ENCODE measurements around the gene ITPR3. TPM values are rescaled to one million over a fixed set of nuclear protein-coding genes. Genes with fewer than 3 reads are reported as not detected.

Gene ITPR3
- total RNA-seq, 4 donors from 2014 or later: 11.8 to 25.0 (median 19.6) TPM

DNA sequence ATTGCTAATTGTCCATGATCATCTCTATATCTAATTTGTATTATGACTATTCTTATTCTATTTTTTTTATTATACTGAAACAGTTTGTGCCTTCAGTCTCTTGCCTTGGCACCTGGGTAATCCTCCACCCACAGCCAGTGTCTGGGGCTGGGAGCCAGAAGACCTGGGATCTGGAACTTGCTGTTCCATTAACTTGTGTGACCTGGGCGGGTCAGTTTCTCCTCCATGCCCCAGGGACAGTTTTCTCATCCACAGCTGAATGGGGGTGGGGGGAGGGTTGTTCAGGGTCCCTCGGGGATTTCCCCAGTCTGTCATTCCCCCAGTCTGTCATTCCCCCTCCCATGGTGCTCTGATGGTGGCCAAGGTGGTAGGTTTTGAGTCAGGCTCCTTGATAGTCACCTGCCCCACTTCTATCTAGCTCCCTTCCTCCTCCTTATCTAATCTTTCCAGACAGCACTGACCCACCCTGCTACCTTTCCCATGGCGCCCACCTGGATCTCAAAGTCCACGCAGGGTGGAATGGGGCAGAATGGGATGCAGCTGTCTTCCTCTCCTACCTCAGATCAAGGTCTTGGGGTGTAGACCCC is 10.9 kb downstream of the ITPR3 start:
- WGBS, 2 donors (ENCODE audit: low coverage in 1 of 2): 82% methylated on average over 4 of the region's 4 CpGs; no CpG with 5 or more reads in 1 of the 2 donors
- no peak for ATAC-seq

DNA sequence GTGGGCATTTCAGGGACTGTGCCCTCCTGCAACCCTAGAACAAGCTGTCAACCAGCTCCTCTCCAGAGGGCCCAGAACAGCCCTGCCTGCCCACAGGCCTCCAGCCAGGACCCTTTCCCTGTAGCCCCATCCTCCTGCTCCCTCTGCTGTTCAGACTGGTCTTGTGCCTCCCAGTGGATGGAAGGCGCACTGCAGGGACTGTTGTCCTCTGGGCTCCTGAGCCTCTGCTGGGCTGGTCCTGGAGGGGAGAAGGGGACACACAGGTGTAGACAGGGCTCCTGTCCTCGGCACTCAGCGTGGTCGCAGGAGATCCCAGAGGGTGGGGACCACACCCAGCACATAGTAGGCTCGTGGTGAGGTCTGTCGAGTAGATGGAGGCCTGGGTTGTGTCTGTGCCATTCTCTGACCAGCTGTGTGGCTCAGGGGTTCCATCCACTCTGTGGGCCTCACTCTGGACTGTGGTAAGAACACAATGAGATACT is 11.5 kb downstream of the ITPR3 start:
- no CpG with 5 or more reads among the region's 6 CpGs for WGBS, 2 donors (ENCODE audit: low coverage in 1 of 2)
- TF ChIP-seq POLR2AphosphoS5 (IDR thresholded peaks at IDR 0.05) (no peak), POLR2A (IDR thresholded peaks at IDR 0.05) (no peak), EP300 (IDR thresholded peaks at IDR 0.05) (no peak)
- TF ChIP-seq, protein P1, sequence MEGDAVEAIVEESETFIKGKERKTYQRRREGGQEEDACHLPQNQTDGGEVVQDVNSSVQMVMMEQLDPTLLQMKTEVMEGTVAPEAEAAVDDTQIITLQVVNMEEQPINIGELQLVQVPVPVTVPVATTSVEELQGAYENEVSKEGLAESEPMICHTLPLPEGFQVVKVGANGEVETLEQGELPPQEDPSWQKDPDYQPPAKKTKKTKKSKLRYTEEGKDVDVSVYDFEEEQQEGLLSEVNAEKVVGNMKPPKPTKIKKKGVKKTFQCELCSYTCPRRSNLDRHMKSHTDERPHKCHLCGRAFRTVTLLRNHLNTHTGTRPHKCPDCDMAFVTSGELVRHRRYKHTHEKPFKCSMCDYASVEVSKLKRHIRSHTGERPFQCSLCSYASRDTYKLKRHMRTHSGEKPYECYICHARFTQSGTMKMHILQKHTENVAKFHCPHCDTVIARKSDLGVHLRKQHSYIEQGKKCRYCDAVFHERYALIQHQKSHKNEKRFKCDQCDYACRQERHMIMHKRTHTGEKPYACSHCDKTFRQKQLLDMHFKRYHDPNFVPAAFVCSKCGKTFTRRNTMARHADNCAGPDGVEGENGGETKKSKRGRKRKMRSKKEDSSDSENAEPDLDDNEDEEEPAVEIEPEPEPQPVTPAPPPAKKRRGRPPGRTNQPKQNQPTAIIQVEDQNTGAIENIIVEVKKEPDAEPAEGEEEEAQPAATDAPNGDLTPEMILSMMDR (IDR thresholded peaks at IDR 0.05): peak in 3 of 4 experiments; percentile 33 to 53 (median 41)
- H3K9me3 ChIP-seq: no peaks in the 10 kb centered on the region
- H3K27ac ChIP-seq: peak overlapping the region in 2 of 4 donors; percentile 23 to 71
- no peaks in the 10 kb centered on the region for H3K36me3 ChIP-seq
- ATAC-seq: no peak
- peaks cover 0 to 36% (median 16%) of the 10 kb centered on the region in 3 donors for H3K4me1 ChIP-seq
- peak overlapping the region in 1 of 2 donors; percentile 43 for H3K4me3 ChIP-seq
- peaks cover 62% of the 10 kb centered on the region for H3K27me3 ChIP-seq

More for the DNA sequence above, 10.9 kb downstream of the ITPR3 start:
- H3K4me3 ChIP-seq: no peak overlapping the region
- no peaks in the 10 kb centered on the region for H3K9me3 ChIP-seq
- peaks cover 58% of the 10 kb centered on the region for H3K27me3 ChIP-seq
- TF ChIP-seq POLR2AphosphoS5 (IDR thresholded peaks at IDR 0.05): no peak
- TF ChIP-seq, protein P1 (IDR thresholded peaks at IDR 0.05): no peak
- TF ChIP-seq POLR2A (IDR thresholded peaks at IDR 0.05): no peak
- peaks cover 0 to 39% (median 16%) of the 10 kb centered on the region in 3 donors for H3K4me1 ChIP-seq
- H3K36me3 ChIP-seq: no peaks in the 10 kb centered on the region
- peak overlapping the region in 1 of 4 donors; percentile 71 for H3K27ac ChIP-seq

- Histone ChIP-seq H3K27me3 (peaks cover 62% of the 10 kb centered on the region), H3K4me3 (peak overlapping the region; percentile 1 to 43), H3K27ac (peak overlapping the region in 3 of 4 donors; percentile 23 to 71 (median 28)), H3K9me3 (no peaks in the 10 kb centered on the region), H3K36me3 (no peaks in the 10 kb centered on the region), H3K4me1 (peaks cover 0 to 31% (median 16%) of the 10 kb centered on the region in 3 donors)
- ATAC-seq: no peak
- TF ChIP-seq, protein P1 (IDR thresholded peaks at IDR 0.05): no peak
- TF ChIP-seq EP300 (IDR thresholded peaks at IDR 0.05) (no peak), POLR2AphosphoS5 (IDR thresholded peaks at IDR 0.05) (no peak), POLR2A (IDR thresholded peaks at IDR 0.05) (no peak)
- 11 to 40% methylated on average over 1 to 3 of the region's 21 CpGs for WGBS, 2 donors (ENCODE audit: low coverage in 1 of 2)
These were observed 12.0 kb downstream of the ITPR3 start for GRCh38 chr6:33633084-33633461.

DNA sequence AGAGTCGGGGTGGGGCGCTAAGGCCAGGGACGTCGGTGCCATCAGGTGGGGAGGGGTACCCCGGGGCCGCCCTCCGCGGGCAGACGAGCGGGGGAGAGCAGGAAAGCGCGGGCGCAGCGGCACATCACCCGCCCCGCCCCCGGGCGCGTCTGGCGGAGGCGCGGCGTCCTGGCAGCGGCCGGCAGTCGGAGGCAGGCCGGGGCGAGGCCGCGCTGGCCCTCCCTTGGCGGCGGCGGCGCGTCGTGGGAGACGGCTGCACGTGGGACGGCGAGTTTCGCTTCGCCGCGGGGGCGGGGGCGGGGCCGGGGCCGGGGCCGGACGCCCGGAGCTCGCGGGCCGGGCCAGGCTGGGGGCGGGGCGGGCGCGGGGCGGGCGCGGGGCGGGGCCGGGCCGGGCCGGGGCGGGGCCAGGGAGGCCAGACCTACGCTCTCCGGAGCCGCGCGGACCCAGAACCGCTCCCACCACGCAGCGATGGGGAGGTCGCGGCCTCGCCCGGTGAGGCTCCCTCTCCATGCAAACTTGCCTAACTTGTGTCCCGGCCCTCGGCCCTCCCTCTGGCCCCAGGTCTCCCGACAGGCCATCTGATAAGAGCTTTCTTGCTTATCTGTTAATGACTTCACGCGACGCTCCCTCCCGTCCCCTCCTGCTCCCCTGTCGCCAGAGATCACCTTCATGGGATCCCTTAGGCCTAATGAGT is 12.5 kb downstream of the ITPR3 start:
- Histone ChIP-seq H3K4me1 (peaks cover 0 to 27% (median 16%) of the 10 kb centered on the region in 3 donors), H3K27me3 (peaks cover 62% of the 10 kb centered on the region), H3K27ac (peak overlapping the region in 3 of 4 donors; percentile 17 to 71 (median 28)), H3K9me3 (no peaks in the 10 kb centered on the region), H3K36me3 (no peaks in the 10 kb centered on the region), H3K4me3 (peak overlapping the region; percentile 10 to 43)
- TF ChIP-seq EP300 (IDR thresholded peaks at IDR 0.05): no peak
- TF ChIP-seq, protein P1 (IDR thresholded peaks at IDR 0.05): no peak
- no peak for TF ChIP-seq POLR2AphosphoS5 (IDR thresholded peaks at IDR 0.05)
- no peak for TF ChIP-seq POLR2A (IDR thresholded peaks at IDR 0.05)
- no CpG with 5 or more reads among the region's 86 CpGs for WGBS, 2 donors (ENCODE audit: low coverage in 1 of 2)
- ATAC-seq: peak; percentile 88
